NOMO-1 treated with DMSO at 0.1 percent for 48 hours (cell line): ENCODE data around the gene ASIC5.
A peak's percentile ranks its signal among the peaks of the same experiment; 100 is the strongest.

Experiments used
- DNase-seq: peaks from one replicate; lab custom pipeline; 2025; ENCODE audit not compliant: unreplicated experiment; lab: John Stamatoyannopoulos, UW

The ASIC5 gene

DNA sequence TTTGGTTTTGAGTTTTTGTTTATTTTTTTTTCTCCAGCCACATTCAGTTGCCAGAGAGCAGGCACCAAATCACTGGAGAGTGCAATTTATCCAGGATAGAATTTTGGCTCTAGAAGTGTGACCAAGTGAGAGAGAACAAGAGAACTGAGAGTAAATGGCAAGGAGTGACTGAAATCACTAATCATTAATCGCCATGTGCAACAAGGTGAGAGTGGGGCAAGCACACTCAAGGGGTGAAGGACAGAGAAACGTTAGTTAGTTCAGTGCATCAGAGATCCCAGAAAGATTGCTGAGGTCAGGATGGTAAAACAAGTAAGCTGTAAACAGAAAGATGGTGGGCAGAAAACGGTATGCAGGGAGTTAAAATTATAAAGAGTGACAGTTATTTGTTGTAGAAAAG lies 17.8 kb upstream of the ASIC5 start:
- DNase-seq, result no peak

DNA sequence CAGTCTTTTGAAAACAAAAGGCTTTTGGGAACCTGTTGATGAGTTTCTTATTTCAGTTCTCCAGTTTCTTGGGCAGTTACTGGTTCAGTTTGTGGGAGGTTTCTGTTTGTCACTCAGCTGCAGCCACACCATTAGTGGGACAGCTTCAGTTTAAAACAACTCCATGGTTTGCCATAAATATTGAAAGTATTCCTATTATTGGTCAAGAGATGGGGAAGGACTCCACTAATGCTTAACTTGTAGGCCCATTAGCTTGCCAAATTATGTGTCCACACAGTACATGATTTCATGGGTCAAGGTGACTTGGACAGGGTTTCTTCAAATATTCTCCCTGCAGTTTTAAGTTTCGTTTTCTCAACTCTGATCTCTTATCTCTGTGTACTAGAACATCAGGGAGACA lies 15.5 kb upstream of the ASIC5 start:
- DNase-seq, result no peak

DNA sequence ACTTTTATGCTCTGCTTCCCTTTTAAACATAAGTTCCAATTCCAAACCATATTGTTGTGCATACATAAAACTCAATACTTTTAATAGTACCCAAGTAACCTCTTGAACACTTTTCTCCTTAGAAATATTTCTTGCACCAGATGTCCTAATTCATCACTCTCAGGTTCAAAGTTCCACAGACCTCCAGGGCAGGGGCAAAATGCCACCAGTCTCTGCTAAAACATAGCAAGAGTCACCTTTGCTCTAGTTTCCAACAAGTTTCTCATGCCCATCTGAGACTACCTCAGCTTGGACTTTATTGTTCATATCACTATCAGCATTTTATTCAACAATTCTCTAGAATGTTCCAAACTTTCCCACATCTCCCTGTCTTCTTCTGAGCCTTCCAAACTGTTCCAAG lies 13.7 kb upstream of the ASIC5 start:
- no peak for DNase-seq

DNA sequence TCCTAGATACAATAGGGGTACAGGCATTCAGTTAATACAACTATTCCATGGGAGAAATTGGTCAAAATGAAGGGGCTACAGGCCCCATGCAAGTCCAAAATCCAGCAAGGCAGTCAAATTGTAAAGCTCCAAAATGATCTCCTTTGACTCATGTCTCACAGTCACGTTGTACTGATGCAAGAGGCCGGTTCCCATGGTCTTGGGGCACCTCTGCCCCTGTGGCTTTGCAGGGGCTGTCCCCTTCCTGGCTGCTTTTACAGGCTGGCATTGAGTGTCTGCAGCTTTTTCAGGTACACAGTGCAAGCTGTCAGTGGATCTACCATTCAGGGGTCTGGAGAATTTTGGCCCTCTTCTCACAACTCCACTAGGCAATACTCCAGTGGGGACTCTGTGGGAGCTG lies 12.5 kb upstream of the ASIC5 start:
- DNase-seq, result no peak

DNA sequence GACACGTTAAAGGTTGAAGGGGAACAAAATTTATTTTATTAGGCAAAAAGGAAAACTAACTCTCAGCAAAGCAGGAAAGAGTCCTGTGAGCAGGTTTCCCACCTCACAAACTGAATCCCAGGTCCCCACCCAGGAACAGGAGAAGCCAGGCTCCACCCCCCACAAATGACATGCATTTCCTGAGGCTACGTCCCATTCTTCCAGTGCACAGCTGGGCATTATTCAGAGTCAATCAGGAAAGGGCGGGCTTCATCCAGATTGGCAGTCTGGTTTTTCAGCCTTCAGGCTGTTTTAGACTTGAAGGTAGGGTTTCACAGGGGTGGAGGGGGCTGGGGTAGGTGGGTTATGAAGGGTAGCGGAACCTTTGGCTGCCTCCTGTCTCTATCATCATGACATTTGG lies 11.9 kb upstream of the ASIC5 start:
- no peak for DNase-seq

DNA sequence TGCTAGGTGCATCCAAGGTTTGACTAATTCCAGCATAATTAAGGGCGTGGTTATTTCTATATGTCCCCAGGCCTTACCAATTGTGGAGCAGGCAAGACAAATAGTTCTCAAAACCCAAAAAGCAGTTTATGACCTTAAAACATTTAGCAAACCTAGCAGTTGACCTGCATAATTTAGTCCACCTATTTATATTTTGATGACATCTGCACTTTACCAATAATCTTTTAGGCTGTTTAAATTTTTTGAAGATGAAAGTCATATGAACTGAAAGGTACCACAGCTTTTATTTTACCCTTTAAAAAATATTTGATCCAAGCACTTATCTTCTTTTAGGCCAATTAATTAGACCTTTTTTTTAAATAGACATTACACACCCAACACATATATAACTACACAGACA lies 9.8 kb upstream of the ASIC5 start:
- no peak for DNase-seq

DNA sequence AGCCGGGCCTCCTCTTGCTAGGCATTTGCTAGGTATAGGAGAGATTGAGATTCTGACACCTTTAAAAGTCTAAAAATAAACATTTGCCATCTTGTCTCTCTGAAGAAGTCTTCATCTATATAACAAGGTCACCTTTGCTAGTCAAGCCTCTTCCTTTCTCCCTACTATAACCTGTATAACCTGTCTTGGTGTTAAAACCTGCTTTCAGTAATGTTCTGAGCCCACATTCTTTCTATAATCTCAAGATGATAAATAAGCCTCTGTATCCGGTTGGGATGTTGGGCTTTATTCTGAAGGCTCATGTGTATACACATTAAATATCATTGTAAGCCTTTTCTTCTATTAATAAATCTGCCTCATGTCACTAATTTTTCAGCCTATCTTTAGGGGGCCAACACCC lies 10.2 kb downstream of the ASIC5 start:
- no peak for DNase-seq

DNA sequence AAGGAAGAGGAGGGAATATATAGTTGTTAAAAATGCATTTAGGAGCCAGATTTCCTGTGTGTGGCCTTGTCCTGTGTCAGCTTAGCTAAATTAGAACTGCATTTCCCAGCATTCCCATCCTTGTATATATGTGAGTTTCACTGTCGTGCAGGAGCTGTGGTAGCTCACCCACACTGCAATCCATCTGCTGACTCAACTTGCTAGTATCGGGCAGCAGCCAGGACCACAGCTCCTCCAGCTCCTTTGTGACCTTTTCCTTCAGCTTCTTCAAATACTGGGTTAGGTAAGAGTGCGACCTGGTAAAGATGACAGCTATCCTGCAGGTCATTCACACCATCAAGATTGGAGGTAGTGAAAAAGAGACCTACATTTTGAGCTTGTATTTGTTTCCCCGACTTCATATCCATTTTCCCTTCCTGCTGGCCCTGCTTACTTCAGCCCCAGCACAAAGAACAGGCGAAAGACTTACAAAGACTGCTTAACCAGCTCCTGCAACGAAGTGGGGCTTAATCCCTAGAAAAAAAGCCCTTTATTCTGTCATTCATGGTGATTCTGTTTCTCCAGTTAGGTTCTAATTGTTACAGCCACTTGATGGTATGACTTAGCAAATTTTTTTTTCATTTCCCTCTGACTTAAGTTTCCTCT lies 11.4 kb downstream of the ASIC5 start:
- peak; percentile 41 for DNase-seq

DNA sequence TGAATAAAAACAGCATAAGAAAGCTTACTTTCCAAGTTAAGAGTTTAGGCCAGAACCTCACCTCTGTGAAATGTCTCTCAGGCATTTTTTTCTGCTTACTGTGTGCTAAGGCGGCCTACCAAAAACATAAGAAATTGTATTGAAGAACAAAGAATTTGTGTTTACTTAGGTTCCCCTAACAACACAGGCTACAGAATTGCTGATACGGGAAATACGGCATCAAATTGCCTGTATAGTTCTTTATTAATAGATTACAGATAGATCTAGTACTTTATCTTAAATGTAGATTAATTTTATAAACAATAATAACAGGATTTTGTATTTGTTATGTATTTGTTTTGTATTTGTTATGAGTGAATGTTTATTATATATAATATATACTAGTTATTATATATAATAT lies 12.9 kb downstream of the ASIC5 start:
- DNase-seq, result no peak

DNA sequence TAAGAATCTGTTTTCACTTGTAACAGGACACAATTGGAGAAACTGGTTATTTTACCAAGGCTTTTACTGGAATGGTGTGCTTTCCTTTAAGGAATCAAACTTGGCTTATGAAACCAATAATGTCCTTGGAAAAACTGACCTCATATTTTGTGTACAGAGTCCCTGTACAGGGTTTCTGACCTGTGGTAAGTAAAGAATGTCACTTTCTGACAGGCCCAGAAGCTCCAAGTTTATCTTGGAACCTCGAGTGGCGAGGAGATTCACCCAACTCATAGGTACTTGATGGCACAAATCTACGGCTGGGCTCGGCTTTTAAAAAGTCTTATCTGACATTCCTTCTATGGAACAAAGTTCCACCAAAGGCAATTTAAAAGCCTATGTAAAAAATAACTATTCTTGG lies 17.0 kb downstream of the ASIC5 start:
- DNase-seq, result no peak

DNA sequence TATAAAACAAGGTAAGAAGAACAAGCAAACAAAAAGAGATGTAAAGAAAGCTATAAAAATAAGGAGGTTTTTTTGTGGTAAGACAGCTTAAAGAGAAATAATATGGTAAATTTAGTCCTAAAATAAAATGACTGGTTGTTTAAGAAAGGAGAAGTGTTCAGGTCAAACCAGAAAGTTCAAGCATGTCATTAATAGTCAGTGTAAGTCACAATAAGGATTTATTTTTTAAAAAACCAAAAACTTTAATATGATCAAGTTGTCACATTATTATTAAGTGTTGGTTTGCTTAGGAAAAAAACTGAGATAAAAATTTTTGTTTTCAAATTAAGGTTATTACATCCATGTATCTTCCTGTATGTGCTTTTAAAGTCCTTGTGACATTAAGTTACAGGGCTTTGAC lies 19.1 kb downstream of the ASIC5 start:
- DNase-seq, result peak; percentile 1

DNA sequence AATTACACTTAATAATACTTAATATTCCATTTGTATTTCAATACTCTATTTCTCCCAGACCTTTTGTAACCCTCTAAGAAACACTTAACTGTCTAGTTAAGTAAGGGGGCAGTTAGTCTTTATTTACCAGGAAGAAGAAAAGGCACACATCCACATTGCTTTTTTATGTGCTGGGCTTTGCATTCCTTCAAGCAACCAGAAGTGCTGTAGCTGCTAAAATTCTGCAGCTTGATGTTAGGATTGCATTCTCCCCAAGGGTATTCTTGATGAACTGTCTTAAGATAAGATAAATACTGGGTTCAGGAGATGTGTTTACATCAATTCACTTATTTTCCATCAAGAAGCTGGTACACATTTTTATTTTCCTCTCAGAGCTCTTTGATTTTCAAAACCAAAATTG lies 24.0 kb downstream of the ASIC5 start:
- no peak for DNase-seq

DNA sequence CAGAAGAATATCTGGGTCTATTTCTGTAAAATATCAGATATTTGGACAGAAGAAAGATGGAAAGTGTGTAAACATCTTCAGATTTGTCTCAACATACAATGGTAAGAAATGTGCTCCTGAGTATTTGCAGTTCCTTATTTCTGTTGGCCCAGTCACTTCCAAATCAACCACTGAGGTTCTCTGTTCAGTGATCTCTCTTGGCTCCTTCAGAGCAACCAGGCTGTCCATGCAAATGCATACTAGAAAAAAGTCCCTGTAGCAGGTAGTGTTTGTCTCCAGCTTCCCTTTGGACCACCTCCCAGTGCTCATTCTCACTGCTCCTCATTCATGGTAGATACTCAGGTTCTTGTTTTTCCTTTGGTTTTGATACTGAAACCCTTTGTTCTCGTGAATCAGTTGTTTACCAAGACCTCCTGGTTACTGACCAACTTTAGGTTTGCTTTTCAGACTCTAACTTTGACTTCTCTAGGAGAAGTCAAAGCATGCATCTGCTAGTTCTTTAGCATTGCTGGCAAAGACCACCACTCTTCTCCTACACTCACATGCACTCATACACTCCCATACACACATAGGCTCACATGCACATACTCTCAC lies 28.8 kb downstream of the ASIC5 start:
- no peak for DNase-seq

DNA sequence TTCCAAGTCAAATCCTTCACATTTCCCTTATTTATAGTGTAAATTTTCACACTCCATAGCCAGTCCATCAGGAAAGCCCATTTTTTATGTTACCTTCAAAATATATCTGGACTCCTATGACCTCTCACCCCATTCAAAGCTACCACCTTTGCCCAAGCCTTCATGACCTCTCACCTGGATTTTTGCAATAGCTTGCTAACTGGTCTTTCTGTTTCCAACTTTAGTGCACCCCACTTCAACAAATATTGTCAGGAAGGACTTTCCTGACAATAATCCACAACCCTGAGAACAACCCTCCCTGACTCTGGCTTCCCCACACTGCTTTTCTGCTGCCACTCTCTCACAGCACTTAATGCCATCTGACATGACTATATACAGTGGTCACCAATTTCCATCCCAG lies 33.4 kb downstream of the ASIC5 start:
- DNase-seq, result no peak

DNA sequence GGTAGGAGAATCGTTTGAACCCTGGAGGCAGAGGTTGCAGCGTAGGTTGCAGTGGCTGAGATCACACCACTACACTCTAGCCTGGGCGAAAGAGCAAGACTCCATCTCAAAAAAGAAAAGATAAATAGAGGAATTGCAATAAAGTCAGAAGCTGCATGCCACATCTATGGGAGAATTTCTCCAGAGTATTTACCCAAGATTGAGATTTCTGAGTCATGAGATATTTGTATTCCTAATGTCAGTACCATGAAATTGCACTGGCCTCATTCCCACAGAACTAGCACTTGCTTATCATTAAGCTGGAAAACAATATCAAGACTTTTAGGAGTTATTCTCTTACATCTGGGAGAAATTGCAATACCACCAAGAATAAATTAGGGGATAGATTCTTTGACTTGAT lies 37.4 kb downstream of the ASIC5 start:
- DNase-seq, result no peak

DNA sequence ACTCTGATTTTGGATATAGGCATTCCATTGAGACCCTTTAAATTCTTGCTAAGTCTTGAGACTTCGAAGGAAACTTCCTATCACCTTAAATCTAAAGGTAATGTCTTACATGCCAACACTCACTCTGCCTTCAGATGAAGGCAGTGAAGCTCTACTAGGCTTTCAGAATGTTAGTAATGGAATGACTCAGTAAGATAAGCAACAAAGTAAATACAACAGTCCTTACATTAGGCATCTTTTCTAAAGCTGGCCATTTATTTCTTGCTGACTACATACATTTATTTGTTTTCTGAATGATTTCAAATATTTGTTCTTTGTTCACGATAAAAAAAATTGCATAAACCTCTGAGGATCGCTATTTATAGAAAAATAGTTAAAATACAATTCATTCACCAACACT lies 43.5 kb downstream of the ASIC5 start:
- no peak for DNase-seq

DNA sequence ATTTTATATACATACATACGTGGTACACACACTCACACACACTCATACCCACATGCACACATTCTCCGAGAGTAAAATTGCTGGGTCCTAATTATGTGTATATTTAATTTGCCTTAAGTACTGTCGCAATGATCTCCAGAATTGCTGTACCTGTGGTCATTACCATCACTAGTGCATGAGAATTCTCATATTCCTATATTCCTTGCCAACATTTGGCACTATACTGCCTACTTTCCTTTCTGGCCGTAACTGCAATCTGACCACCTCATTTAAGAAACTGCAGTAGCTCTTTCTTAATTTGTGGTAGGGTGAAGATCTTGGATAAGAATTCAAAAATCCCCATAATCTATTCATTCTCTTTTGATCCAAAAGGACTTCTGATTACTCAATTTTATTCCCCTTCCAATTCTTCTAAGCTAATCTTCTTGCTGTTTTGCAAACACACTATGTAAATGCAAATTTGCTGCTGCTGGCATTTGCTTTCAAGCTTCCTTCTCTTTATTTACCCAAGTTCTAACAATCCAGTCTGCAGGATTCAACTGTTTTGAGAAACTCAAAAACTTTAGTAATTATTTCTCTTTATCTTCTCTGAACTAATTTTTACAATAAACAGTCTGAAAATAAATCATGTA lies 45.1 kb downstream of the ASIC5 start:
- DNase-seq, result no peak

DNA sequence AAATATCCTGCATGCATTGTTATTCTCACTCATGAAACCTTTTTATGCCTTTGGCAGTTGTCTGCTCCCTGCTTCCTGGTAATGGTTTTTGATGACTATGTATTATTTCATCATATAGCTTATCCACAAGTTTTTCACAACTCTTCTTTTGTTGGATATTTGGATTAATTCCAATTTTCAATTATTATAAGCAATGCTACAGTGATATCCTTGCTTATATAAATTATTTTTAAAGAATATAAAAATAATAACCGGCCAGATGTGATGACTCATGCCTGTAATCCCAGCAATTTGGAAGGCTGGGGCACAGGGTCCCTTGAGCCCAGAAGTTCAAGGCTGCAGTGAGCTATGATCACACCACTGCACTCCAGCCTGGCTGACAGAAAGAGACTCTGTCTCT lies 47.0 kb downstream of the ASIC5 start:
- DNase-seq, result no peak

DNA sequence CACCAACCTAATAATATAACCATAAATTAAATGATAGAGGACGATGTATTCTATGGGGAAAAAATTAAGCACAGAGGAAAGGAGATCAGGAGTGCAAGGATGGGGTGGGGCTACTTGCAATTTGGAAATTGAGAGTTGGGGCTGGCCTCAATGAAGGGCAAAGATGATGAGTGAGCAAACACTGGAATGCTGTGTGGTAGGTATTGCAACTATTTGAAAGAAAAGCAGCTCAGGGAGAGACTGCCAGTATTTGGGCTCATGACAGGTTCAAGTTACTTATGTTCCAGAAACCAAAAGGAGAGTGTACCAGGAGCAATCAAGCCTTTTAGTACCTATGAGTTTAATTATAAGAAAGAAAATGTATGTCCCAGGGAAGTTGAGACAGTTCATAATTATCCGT lies 47.4 kb downstream of the ASIC5 start:
- no peak for DNase-seq

DNA sequence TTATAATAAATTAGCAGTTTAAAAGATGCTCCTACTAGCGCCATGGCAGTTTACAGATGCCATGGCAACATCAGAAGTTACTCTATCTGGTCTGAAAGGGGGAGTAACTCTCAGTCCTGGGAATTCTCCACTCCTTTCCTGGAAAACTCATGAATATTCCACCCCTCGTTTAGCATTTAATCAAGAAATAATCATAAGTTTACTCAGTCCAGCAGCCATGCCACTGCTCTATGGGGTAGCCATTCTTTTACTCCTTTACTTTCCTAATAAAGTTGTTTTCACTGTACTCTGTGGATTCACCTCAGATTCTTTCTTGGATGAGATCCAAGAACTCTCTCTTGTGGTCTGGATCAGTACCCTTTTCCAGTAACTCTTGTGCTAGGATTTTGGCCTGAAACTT lies 55.0 kb downstream of the ASIC5 start:
- DNase-seq, result no peak

DNA sequence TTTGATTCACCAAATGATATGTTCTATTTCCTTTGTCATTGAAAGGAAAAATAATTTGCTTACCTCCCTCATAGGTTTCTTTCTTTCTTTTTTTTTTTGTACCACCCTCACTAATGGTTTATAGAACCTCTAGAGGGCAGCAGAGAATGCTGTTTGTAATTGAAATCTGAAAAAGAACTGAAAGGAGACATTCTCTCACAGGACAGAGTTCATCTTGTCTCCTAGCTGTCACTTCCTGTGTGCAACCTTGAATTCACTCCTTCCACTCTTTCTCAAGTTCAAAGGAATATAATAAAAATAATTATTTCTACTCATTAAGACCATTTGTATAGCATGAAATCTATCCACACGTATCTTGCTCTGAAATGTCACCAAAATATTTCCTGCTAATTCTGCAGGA lies 56.2 kb downstream of the ASIC5 start:
- DNase-seq, result peak; percentile 82

DNA sequence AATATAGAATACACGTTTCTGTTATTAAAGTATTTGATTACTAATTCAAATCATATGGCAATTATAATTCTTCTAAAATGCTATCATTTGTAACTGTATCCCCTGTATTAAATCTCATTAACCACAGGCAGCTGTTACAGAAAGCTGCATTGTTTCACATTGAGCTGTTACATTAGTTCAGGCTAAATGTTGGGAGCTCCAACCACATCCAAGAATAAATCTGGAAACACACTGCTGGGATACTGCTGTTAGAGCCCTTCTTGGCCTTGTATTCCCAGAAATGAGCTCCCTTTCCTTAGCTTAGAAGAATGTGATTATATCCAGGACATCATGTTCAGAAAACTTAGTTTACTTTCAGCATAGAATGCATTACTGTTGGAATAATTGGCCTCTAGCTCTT lies 59.1 kb downstream of the ASIC5 start:
- no peak for DNase-seq

DNA sequence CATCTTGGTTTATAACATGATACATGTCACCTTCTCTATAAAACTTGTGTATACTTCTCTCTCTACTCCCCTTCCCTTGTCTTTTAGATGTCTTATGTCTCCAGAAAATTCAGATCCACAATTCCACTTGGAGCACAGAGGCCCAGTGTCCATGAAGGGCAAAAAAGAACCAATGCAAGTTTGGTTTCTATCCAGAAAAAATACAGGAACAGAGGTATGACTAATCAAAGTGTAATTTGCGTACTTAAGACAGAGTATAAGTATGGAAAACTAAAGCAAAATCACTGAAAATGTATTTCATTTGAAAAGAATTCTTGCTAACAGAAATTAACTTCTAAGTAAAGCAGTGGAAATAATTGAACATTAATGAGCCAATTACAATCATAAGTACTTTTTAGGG lies 61.1 kb downstream of the ASIC5 start:
- DNase-seq, result no peak
